ENCODE data around the gene REPS2. TPM values are rescaled to one million over a fixed set of nuclear protein-coding genes. Genes with fewer than 3 reads are reported as not detected.

REPS2 gene
- total RNA-seq, 1 donor from 2014 or later: 1.2 TPM

- Histone ChIP-seq H3K36me3 (ENCODE audit: insufficient read depth, low read length) (no peaks in the 10 kb centered on the region), H3K9ac (ENCODE audit: low read length) (no peak overlapping the region), H3K27ac (ENCODE audit: low read depth, low read length) (no peak overlapping the region), H2AFZ (ENCODE audit: low read depth, low read length) (no peak overlapping the region), H3K4me2 (ENCODE audit: low read length) (no peak overlapping the region), H3K27me3 (ENCODE audit: insufficient read depth, low read length) (no peaks in the 10 kb centered on the region), H3K9me3 (ENCODE audit: insufficient read depth, low read depth, low read length) (no peaks in the 10 kb centered on the region), H4K20me1 (ENCODE audit: insufficient read depth, low read length) (no peaks in the 10 kb centered on the region), H3K4me3 (ENCODE audit: insufficient read depth, low read depth, low read length) (no peak overlapping the region), H3K4me1 (ENCODE audit: insufficient read depth, low read length) (peaks cover 3% of the 10 kb centered on the region), H3K79me2 (ENCODE audit: insufficient read depth, low read length) (no peaks in the 10 kb centered on the region)
- FAIRE-seq: no peak
- H3K36me3 Mint-ChIP-seq (ENCODE audit: low read depth, unreplicated experiment): no peaks in the 10 kb centered on the region
- peaks cover 4% of the 10 kb centered on the region for H3K4me1 Mint-ChIP-seq (ENCODE audit: low read depth, unreplicated experiment)
- DNase-seq (ENCODE audit: low read depth): no peak
- no peaks in the 10 kb centered on the region for H3K9me3 Mint-ChIP-seq (ENCODE audit: unreplicated experiment)
- no peak overlapping the region for H3K27ac Mint-ChIP-seq (ENCODE audit: unreplicated experiment)
- no peak for TF ChIP-seq EZH2 (IDR thresholded peaks at IDR 0.05; ENCODE audit: insufficient read depth, low read length)
- TF ChIP-seq CTCF (IDR thresholded peaks at IDR 0.05; ENCODE audit: insufficient read depth, low read depth, low read length): no peak
- H3K4me3 Mint-ChIP-seq (ENCODE audit: unreplicated experiment): no peak overlapping the region
- no peaks in the 10 kb centered on the region for H3K27me3 Mint-ChIP-seq (ENCODE audit: low read depth, unreplicated experiment)
Measured at GRCh38 chrX:17027931-17028330, 81.5 kb downstream of the REPS2 start.

DNA sequence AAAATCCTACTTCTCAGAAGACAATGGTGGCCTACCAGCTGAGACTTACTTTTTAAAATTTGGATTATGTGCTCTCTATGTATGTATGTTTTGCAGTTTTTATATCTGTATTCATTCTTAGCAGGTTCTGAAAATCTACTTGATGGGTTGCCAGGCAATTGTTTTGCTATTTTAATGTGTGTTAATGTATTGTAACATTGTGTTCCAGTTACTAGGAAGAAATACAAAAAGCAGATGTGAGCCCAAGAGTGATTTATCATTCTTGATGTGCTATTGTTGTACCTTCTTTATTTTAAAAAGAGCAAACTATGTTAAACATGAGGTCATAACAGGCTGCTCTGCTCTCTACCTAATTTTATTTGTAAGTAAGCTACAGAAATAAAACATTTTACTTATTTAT, 81.9 kb downstream of the REPS2 start:
- Mint-ChIP-seq H3K27me3 (ENCODE audit: low read depth, unreplicated experiment) (no peaks in the 10 kb centered on the region), H3K27ac (ENCODE audit: unreplicated experiment) (no peak overlapping the region), H3K9me3 (ENCODE audit: unreplicated experiment) (no peaks in the 10 kb centered on the region), H3K4me1 (ENCODE audit: low read depth, unreplicated experiment) (peaks cover 8% of the 10 kb centered on the region), H3K4me3 (ENCODE audit: unreplicated experiment) (no peak overlapping the region), H3K36me3 (ENCODE audit: low read depth, unreplicated experiment) (no peaks in the 10 kb centered on the region)
- Histone ChIP-seq H3K4me3 (ENCODE audit: insufficient read depth, low read depth, low read length) (no peak overlapping the region), H3K27ac (ENCODE audit: low read depth, low read length) (no peak overlapping the region), H4K20me1 (ENCODE audit: insufficient read depth, low read length) (no peaks in the 10 kb centered on the region), H3K79me2 (ENCODE audit: insufficient read depth, low read length) (no peaks in the 10 kb centered on the region), H3K36me3 (ENCODE audit: insufficient read depth, low read length) (no peaks in the 10 kb centered on the region), H2AFZ (ENCODE audit: low read depth, low read length) (no peak overlapping the region), H3K9me3 (ENCODE audit: insufficient read depth, low read depth, low read length) (no peaks in the 10 kb centered on the region), H3K27me3 (ENCODE audit: insufficient read depth, low read length) (no peaks in the 10 kb centered on the region), H3K4me1 (ENCODE audit: insufficient read depth, low read length) (peaks cover 3% of the 10 kb centered on the region), H3K9ac (ENCODE audit: low read length) (no peak overlapping the region), H3K4me2 (ENCODE audit: low read length) (no peak overlapping the region)
- no peak for FAIRE-seq
- TF ChIP-seq EZH2 (IDR thresholded peaks at IDR 0.05; ENCODE audit: insufficient read depth, low read length): no peak
- no peak for TF ChIP-seq CTCF (IDR thresholded peaks at IDR 0.05; ENCODE audit: insufficient read depth, low read depth, low read length)
- no peak for DNase-seq (ENCODE audit: low read depth)

DNA sequence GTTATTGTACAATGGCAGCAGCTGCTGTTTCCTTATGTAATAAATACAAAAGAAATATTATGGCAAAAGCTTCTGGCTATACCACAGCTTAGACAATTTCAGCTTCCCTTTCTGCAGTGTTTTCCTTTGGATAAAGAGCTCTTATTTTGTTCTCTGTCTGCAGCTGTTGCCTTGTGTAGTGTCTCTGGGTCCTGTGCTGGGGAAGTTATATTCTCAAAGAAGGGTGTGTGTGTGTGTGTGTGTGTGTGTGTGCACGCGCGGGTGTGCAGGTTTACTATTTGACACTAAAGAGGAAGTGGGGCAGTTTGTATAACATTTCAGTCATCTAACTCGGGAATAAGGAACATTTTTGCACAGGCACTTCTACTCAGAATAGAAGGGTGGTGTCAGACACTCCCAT, 83.6 kb downstream of the REPS2 start:
- Mint-ChIP-seq H3K4me3 (ENCODE audit: unreplicated experiment) (no peak overlapping the region), H3K4me1 (ENCODE audit: low read depth, unreplicated experiment) (peaks cover 7% of the 10 kb centered on the region), H3K27ac (ENCODE audit: unreplicated experiment) (no peak overlapping the region), H3K36me3 (ENCODE audit: low read depth, unreplicated experiment) (no peaks in the 10 kb centered on the region), H3K27me3 (ENCODE audit: low read depth, unreplicated experiment) (no peaks in the 10 kb centered on the region), H3K9me3 (ENCODE audit: unreplicated experiment) (peaks cover under 1% of the 10 kb centered on the region)
- Histone ChIP-seq H3K27me3 (ENCODE audit: insufficient read depth, low read length) (no peaks in the 10 kb centered on the region), H2AFZ (ENCODE audit: low read depth, low read length) (no peak overlapping the region), H3K9ac (ENCODE audit: low read length) (no peak overlapping the region), H4K20me1 (ENCODE audit: insufficient read depth, low read length) (no peaks in the 10 kb centered on the region), H3K27ac (ENCODE audit: low read depth, low read length) (no peak overlapping the region), H3K4me2 (ENCODE audit: low read length) (no peak overlapping the region), H3K4me3 (ENCODE audit: insufficient read depth, low read depth, low read length) (no peak overlapping the region), H3K4me1 (ENCODE audit: insufficient read depth, low read length) (peaks cover 3% of the 10 kb centered on the region), H3K36me3 (ENCODE audit: insufficient read depth, low read length) (no peaks in the 10 kb centered on the region), H3K9me3 (ENCODE audit: insufficient read depth, low read depth, low read length) (no peaks in the 10 kb centered on the region), H3K79me2 (ENCODE audit: insufficient read depth, low read length) (no peaks in the 10 kb centered on the region)
- TF ChIP-seq CTCF (IDR thresholded peaks at IDR 0.05; ENCODE audit: insufficient read depth, low read depth, low read length) (no peak), EZH2 (IDR thresholded peaks at IDR 0.05; ENCODE audit: insufficient read depth, low read length) (no peak)
- FAIRE-seq: no peak
- no peak for DNase-seq (ENCODE audit: low read depth)

Measured in astrocyte (in vitro differentiated cells and primary cell).